Measurements from ENCODE around the gene ZNF12.

DNA sequence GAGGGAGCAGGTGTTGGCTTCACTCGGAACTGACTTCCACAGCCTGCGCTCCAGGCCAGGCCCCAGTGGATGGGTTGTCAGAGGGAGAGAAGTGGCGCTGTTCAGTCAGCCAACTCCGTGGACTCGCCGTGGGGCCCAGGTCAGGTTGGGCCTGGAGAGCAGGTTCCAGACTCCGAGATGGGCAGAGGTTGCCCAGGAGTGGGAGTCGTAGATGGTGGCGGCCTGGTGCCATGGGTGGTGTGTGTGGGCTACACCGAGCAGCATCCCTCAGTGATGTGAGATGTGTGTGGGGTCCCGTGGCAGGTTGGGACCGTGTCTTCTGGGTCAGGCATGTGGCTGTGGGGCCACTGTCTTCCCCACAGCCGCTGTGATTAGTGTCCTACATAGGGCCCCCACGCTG lies 59.2 kb downstream of the ZNF12 start:
- TF ChIP-seq, protein P1, sequence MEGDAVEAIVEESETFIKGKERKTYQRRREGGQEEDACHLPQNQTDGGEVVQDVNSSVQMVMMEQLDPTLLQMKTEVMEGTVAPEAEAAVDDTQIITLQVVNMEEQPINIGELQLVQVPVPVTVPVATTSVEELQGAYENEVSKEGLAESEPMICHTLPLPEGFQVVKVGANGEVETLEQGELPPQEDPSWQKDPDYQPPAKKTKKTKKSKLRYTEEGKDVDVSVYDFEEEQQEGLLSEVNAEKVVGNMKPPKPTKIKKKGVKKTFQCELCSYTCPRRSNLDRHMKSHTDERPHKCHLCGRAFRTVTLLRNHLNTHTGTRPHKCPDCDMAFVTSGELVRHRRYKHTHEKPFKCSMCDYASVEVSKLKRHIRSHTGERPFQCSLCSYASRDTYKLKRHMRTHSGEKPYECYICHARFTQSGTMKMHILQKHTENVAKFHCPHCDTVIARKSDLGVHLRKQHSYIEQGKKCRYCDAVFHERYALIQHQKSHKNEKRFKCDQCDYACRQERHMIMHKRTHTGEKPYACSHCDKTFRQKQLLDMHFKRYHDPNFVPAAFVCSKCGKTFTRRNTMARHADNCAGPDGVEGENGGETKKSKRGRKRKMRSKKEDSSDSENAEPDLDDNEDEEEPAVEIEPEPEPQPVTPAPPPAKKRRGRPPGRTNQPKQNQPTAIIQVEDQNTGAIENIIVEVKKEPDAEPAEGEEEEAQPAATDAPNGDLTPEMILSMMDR (IDR thresholded peaks at IDR 0.05), result no peak
- TF ChIP-seq ZFX (IDR thresholded peaks at IDR 0.05; ENCODE audit: borderline replicate concordance), result no peak
